ENCODE measurements around the gene TECPR2.

TECPR2 gene

GRCh38 chr14:102490456-102490855, 127.7 kb downstream of the TECPR2 start:
- Histone ChIP-seq H3K4me3 (ENCODE audit: low read length in 2 of 2) (no peak overlapping the region), H3K9me3 (ENCODE audit: control insufficient read depth in 2 of 2, low read length in 2 of 2) (no peaks in the 10 kb centered on the region), H3K36me3 (ENCODE audit: control insufficient read depth in 2 of 2, insufficient read depth in 2 of 2, low read length in 2 of 2) (no peaks in the 10 kb centered on the region), H3K27me3 (ENCODE audit: control insufficient read depth in 2 of 2, insufficient read depth in 2 of 2, low read length in 2 of 2) (no peaks in the 10 kb centered on the region), H3K27ac (ENCODE audit: low read depth in 2 of 2, low read length in 2 of 2) (no peak overlapping the region), H3K4me1 (ENCODE audit: control insufficient read depth in 2 of 2, insufficient read depth in 2 of 2, low read length in 2 of 2) (no peaks in the 10 kb centered on the region), H3K9ac (ENCODE audit: low read depth in 1 of 2, low read length in 2 of 2) (no peak overlapping the region)

GRCh38 chr14:102491366-102491765, 128.6 kb downstream of the TECPR2 start:
- H3K9ac ChIP-seq (ENCODE audit: low read depth in 1 of 2, low read length in 2 of 2) = no peak overlapping the region
- H3K27me3 ChIP-seq (ENCODE audit: control insufficient read depth in 2 of 2, insufficient read depth in 2 of 2, low read length in 2 of 2) = no peaks in the 10 kb centered on the region
- H3K4me3 ChIP-seq (ENCODE audit: low read length in 2 of 2) = no peak overlapping the region
- no peaks in the 10 kb centered on the region for H3K36me3 ChIP-seq (ENCODE audit: control insufficient read depth in 2 of 2, insufficient read depth in 2 of 2, low read length in 2 of 2)
- no peak overlapping the region for H3K27ac ChIP-seq (ENCODE audit: low read depth in 2 of 2, low read length in 2 of 2)
- no peaks in the 10 kb centered on the region for H3K4me1 ChIP-seq (ENCODE audit: control insufficient read depth in 2 of 2, insufficient read depth in 2 of 2, low read length in 2 of 2)
- H3K9me3 ChIP-seq (ENCODE audit: control insufficient read depth in 2 of 2, low read length in 2 of 2) = no peaks in the 10 kb centered on the region

- H3K4me1 ChIP-seq (ENCODE audit: control insufficient read depth in 2 of 2, insufficient read depth in 2 of 2, low read length in 2 of 2) = no peaks in the 10 kb centered on the region
- H3K27me3 ChIP-seq (ENCODE audit: control insufficient read depth in 2 of 2, insufficient read depth in 2 of 2, low read length in 2 of 2) = no peaks in the 10 kb centered on the region
- H3K27ac ChIP-seq (ENCODE audit: low read depth in 2 of 2, low read length in 2 of 2) = no peak overlapping the region
- H3K9ac ChIP-seq (ENCODE audit: low read depth in 1 of 2, low read length in 2 of 2) = no peak overlapping the region
- no peaks in the 10 kb centered on the region for H3K36me3 ChIP-seq (ENCODE audit: control insufficient read depth in 2 of 2, insufficient read depth in 2 of 2, low read length in 2 of 2)
- H3K9me3 ChIP-seq (ENCODE audit: control insufficient read depth in 2 of 2, low read length in 2 of 2) = no peaks in the 10 kb centered on the region
- no peak overlapping the region for H3K4me3 ChIP-seq (ENCODE audit: low read length in 2 of 2)
These were observed 129.2 kb downstream of the TECPR2 start for GRCh38 chr14:102491786-102492530.

GRCh38 chr14:102492531-102492910, 129.8 kb downstream of the TECPR2 start:
- Histone ChIP-seq H3K27me3 (ENCODE audit: control insufficient read depth in 2 of 2, insufficient read depth in 2 of 2, low read length in 2 of 2) (no peaks in the 10 kb centered on the region), H3K4me3 (ENCODE audit: low read length in 2 of 2) (no peak overlapping the region), H3K27ac (ENCODE audit: low read depth in 2 of 2, low read length in 2 of 2) (no peak overlapping the region), H3K4me1 (ENCODE audit: control insufficient read depth in 2 of 2, insufficient read depth in 2 of 2, low read length in 2 of 2) (peaks cover 0 to under 1% of the 10 kb centered on the region in 2 donors), H3K9me3 (ENCODE audit: control insufficient read depth in 2 of 2, low read length in 2 of 2) (no peaks in the 10 kb centered on the region), H3K9ac (ENCODE audit: low read depth in 1 of 2, low read length in 2 of 2) (no peak overlapping the region), H3K36me3 (ENCODE audit: control insufficient read depth in 2 of 2, insufficient read depth in 2 of 2, low read length in 2 of 2) (no peaks in the 10 kb centered on the region)

GRCh38 chr14:102493096-102493495, 130.4 kb downstream of the TECPR2 start:
- H3K9ac ChIP-seq (ENCODE audit: low read depth in 1 of 2, low read length in 2 of 2) = no peak overlapping the region
- H3K4me3 ChIP-seq (ENCODE audit: low read length in 2 of 2) = no peak overlapping the region
- H3K36me3 ChIP-seq (ENCODE audit: control insufficient read depth in 2 of 2, insufficient read depth in 2 of 2, low read length in 2 of 2) = peaks cover 0 to under 1% of the 10 kb centered on the region in 2 donors
- H3K4me1 ChIP-seq (ENCODE audit: control insufficient read depth in 2 of 2, insufficient read depth in 2 of 2, low read length in 2 of 2) = peaks cover 0 to 6% of the 10 kb centered on the region in 2 donors
- no peaks in the 10 kb centered on the region for H3K9me3 ChIP-seq (ENCODE audit: control insufficient read depth in 2 of 2, low read length in 2 of 2)
- H3K27me3 ChIP-seq (ENCODE audit: control insufficient read depth in 2 of 2, insufficient read depth in 2 of 2, low read length in 2 of 2) = no peaks in the 10 kb centered on the region
- no peak overlapping the region for H3K27ac ChIP-seq (ENCODE audit: low read depth in 2 of 2, low read length in 2 of 2)

- Histone ChIP-seq H3K27ac (ENCODE audit: low read depth in 2 of 2, low read length in 2 of 2) (no peak overlapping the region), H3K36me3 (ENCODE audit: control insufficient read depth in 2 of 2, insufficient read depth in 2 of 2, low read length in 2 of 2) (peaks cover 2 to 6% of the 10 kb centered on the region in 2 donors), H3K4me3 (ENCODE audit: low read length in 2 of 2) (no peak overlapping the region), H3K27me3 (ENCODE audit: control insufficient read depth in 2 of 2, insufficient read depth in 2 of 2, low read length in 2 of 2) (no peaks in the 10 kb centered on the region), H3K9me3 (ENCODE audit: control insufficient read depth in 2 of 2, low read length in 2 of 2) (no peaks in the 10 kb centered on the region), H3K4me1 (ENCODE audit: control insufficient read depth in 2 of 2, insufficient read depth in 2 of 2, low read length in 2 of 2) (peaks cover 0 to 7% of the 10 kb centered on the region in 2 donors), H3K9ac (ENCODE audit: low read depth in 1 of 2, low read length in 2 of 2) (no peak overlapping the region)
These were observed 130.8 kb downstream of the TECPR2 start for GRCh38 chr14:102493585-102493984.

- no peaks in the 10 kb centered on the region for H3K27me3 ChIP-seq (ENCODE audit: control insufficient read depth in 2 of 2, insufficient read depth in 2 of 2, low read length in 2 of 2)
- H3K36me3 ChIP-seq (ENCODE audit: control insufficient read depth in 2 of 2, insufficient read depth in 2 of 2, low read length in 2 of 2) = peaks cover 6 to 13% of the 10 kb centered on the region in 2 donors
- peaks cover 0 to 7% of the 10 kb centered on the region in 2 donors for H3K4me1 ChIP-seq (ENCODE audit: control insufficient read depth in 2 of 2, insufficient read depth in 2 of 2, low read length in 2 of 2)
- no peaks in the 10 kb centered on the region for H3K9me3 ChIP-seq (ENCODE audit: control insufficient read depth in 2 of 2, low read length in 2 of 2)
- H3K4me3 ChIP-seq (ENCODE audit: low read length in 2 of 2) = no peak overlapping the region
- no peak overlapping the region for H3K27ac ChIP-seq (ENCODE audit: low read depth in 2 of 2, low read length in 2 of 2)
- H3K9ac ChIP-seq (ENCODE audit: low read depth in 1 of 2, low read length in 2 of 2) = no peak overlapping the region
These were observed 133.0 kb downstream of the TECPR2 start for GRCh38 chr14:102495491-102496330.

- H3K36me3 ChIP-seq (ENCODE audit: control insufficient read depth in 2 of 2, insufficient read depth in 2 of 2, low read length in 2 of 2) = peaks cover 6 to 13% of the 10 kb centered on the region in 2 donors
- H3K9ac ChIP-seq (ENCODE audit: low read depth in 1 of 2, low read length in 2 of 2) = no peak overlapping the region
- H3K9me3 ChIP-seq (ENCODE audit: control insufficient read depth in 2 of 2, low read length in 2 of 2) = no peaks in the 10 kb centered on the region
- H3K4me3 ChIP-seq (ENCODE audit: low read length in 2 of 2) = no peak overlapping the region
- no peak overlapping the region for H3K27ac ChIP-seq (ENCODE audit: low read depth in 2 of 2, low read length in 2 of 2)
- no peaks in the 10 kb centered on the region for H3K27me3 ChIP-seq (ENCODE audit: control insufficient read depth in 2 of 2, insufficient read depth in 2 of 2, low read length in 2 of 2)
- peaks cover 0 to 7% of the 10 kb centered on the region in 2 donors for H3K4me1 ChIP-seq (ENCODE audit: control insufficient read depth in 2 of 2, insufficient read depth in 2 of 2, low read length in 2 of 2)
These were observed 133.6 kb downstream of the TECPR2 start for GRCh38 chr14:102496331-102496691.

- H3K36me3 ChIP-seq (ENCODE audit: control insufficient read depth in 2 of 2, insufficient read depth in 2 of 2, low read length in 2 of 2) = peaks cover 6 to 13% of the 10 kb centered on the region in 2 donors
These were observed 134.4 kb downstream of the TECPR2 start for GRCh38 chr14:102496958-102497744.

More at GRCh38 chr14:102496958-102497744, 134.4 kb downstream of the TECPR2 start:
- Histone ChIP-seq H3K27ac (ENCODE audit: low read depth in 2 of 2, low read length in 2 of 2) (no peak overlapping the region), H3K27me3 (ENCODE audit: control insufficient read depth in 2 of 2, insufficient read depth in 2 of 2, low read length in 2 of 2) (no peaks in the 10 kb centered on the region), H3K9me3 (ENCODE audit: control insufficient read depth in 2 of 2, low read length in 2 of 2) (no peaks in the 10 kb centered on the region), H3K4me3 (ENCODE audit: low read length in 2 of 2) (no peak overlapping the region), H3K4me1 (ENCODE audit: control insufficient read depth in 2 of 2, insufficient read depth in 2 of 2, low read length in 2 of 2) (peaks cover 0 to 7% of the 10 kb centered on the region in 2 donors), H3K9ac (ENCODE audit: low read depth in 1 of 2, low read length in 2 of 2) (no peak overlapping the region)

Data from mucosa of rectum (tissue), 2 donors.